HEK293 (cell line): ENCODE results near the gene BRIX1.

Experiments
- ATF2 ChIP-seq: fragments of 450-650 bp; formaldehyde crosslinking; IDR thresholded peaks from 2 replicates; pipeline ENCODE4 v1.5.1; 2016; ENCODE audit warnings: missing biosample characterization, missing genetic modification characterization, low read depth
- CTCF ChIP-seq: fragments of 450-650 bp; formaldehyde crosslinking; IDR thresholded peaks from 2 replicates; pipeline ENCODE4 v1.5.1; 2016; ENCODE audit warnings: missing biosample characterization, missing genetic modification characterization
- HOXD13 ChIP-seq: sonication (generic); formaldehyde crosslinking; IDR thresholded peaks from 2 replicates; pipeline ENCODE4 v1.8.0; 2022; ENCODE audit warnings: missing genetic modification reagents, borderline replicate concordance
- ZBTB7A ChIP-seq: fragments of 450-650 bp; formaldehyde crosslinking; IDR thresholded peaks from 2 replicates; pipeline ENCODE4 v1.5.1; 2016; ENCODE audit warnings: low read depth, missing biosample characterization, missing genetic modification characterization
- ZEB2 ChIP-seq: fragments of 450-650 bp; formaldehyde crosslinking; IDR thresholded peaks from 2 replicates; pipeline ENCODE4 v1.5.1; 2016; ENCODE audit warnings: missing biosample characterization, missing genetic modification characterization
- ZNF133 ChIP-seq: fragments of 450-650 bp; formaldehyde crosslinking; IDR thresholded peaks from 2 replicates; pipeline ENCODE4 v1.5.1; 2016; ENCODE audit warnings: missing biosample characterization, missing genetic modification characterization
- ZNF146 ChIP-seq: fragments of 450-650 bp; formaldehyde crosslinking; IDR thresholded peaks from 2 replicates; pipeline ENCODE4 v1.5.1; 2016; ENCODE audit warnings: missing biosample characterization, missing genetic modification characterization
- ZNF148 ChIP-seq: fragments of 450-650 bp; formaldehyde crosslinking; IDR thresholded peaks from 2 replicates; pipeline ENCODE4 v1.5.0; 2017; ENCODE audit warnings: missing biosample characterization, missing genetic modification characterization, borderline replicate concordance
- ZNF248 ChIP-seq: fragments of 450-650 bp; formaldehyde crosslinking; IDR thresholded peaks from 2 replicates; pipeline ENCODE4 v1.5.1; 2017; ENCODE audit warnings: missing biosample characterization, missing genetic modification characterization
- ZNF558 ChIP-seq: fragments of 450-650 bp; formaldehyde crosslinking; IDR thresholded peaks from 2 replicates; pipeline ENCODE4 v1.5.1; 2016; ENCODE audit warnings: missing biosample characterization, missing genetic modification characterization
- ZNF623 ChIP-seq: fragments of 450-650 bp; formaldehyde crosslinking; IDR thresholded peaks from 2 replicates; pipeline ENCODE4 v1.5.1; 2016; ENCODE audit warnings: missing biosample characterization, missing genetic modification characterization
- ZSCAN5A ChIP-seq: fragments of 450-650 bp; formaldehyde crosslinking; IDR thresholded peaks from 2 replicates; pipeline ENCODE4 v1.5.1; 2016; ENCODE audit warnings: missing biosample characterization, missing genetic modification characterization

- TF ChIP-seq ZEB2 (tag by site-specific recombination), result no peak
- no peak for TF ChIP-seq ZNF623 (tag by site-specific recombination)
- no peak for TF ChIP-seq ZNF248 (tag by site-specific recombination)
- TF ChIP-seq ZNF558 (tag by site-specific recombination), result no peak
- no peak for TF ChIP-seq ZBTB7A (tag by site-specific recombination)
- TF ChIP-seq CTCF (tag by site-specific recombination), result no peak
- TF ChIP-seq ZNF146 (tag by site-specific recombination), result no peak
- no peak for TF ChIP-seq ZSCAN5A (tag by site-specific recombination)
- TF ChIP-seq HOXD13 (CRISPR knock-in tag), result no peak
- TF ChIP-seq ATF2 (tag by site-specific recombination), result no peak
- no peak for TF ChIP-seq ZNF133 (tag by site-specific recombination)
- TF ChIP-seq ZNF148 (tag by site-specific recombination), result no peak
Observed at GRCh38 chr5:34968258-34968657, 52.7 kb downstream of the BRIX1 start.
